Measurements from ENCODE around the gene SH3GL3. TPM values are rescaled to one million over a fixed set of nuclear protein-coding genes. Genes with fewer than 3 reads are reported as not detected.
A peak's percentile ranks its signal among the peaks of the same experiment; 100 is the strongest.

Gene SH3GL3
- total and polyA plus RNA-seq, 2 of the 8 experiments (the other 6 are each of a cell fraction or from before 2014, with no cell fraction given), result 14.1 to 19.1 TPM

GRCh38 chr15:83571820-83572707, 124.9 kb downstream of the SH3GL3 start:
- CTCF ChIA-PET (ENCODE audit: partially characterized antibody), result interaction anchor here (0.6 to 6.2 kb wide), 26 partner anchors 8 to 422 kb away, joined by 3 to 60 read pairs (median 4); partner anchors contain the start of gene SH3GL3
- Histone ChIP-seq H3K23ac (ENCODE audit: insufficient read length) (no peak overlapping the region), H3K79me1 (ENCODE audit: low read depth, low read length) (no peaks in the 10 kb centered on the region), H2BK5ac (ENCODE audit: low read depth, low read length) (no peak overlapping the region), H2AFZ (ENCODE audit: low read length) (no peak overlapping the region), H3K56ac (replicated peaks; ENCODE audit: insufficient read length, low read depth, low read length) (no peak overlapping the region), H3K18ac (ENCODE audit: extremely low read depth, low read length) (no peak overlapping the region), H3K4me1 (replicated peaks in 1 of 4; ENCODE audit: control insufficient read depth in 3 of 4, insufficient read depth in 4 of 4, low read length in 3 of 4) (no peaks in the 10 kb centered on the region), H4K91ac (replicated peaks; ENCODE audit: insufficient read length, low read length) (no peak overlapping the region), H4K8ac (ENCODE audit: extremely low read depth, insufficient read depth, low read length) (no peak overlapping the region), H3K36me3 (ENCODE audit: control insufficient read depth in 2 of 4, insufficient read depth in 4 of 4, low read length in 3 of 4) (no peaks in the 10 kb centered on the region), H3K27me3 (replicated peaks in 1 of 4; ENCODE audit: control insufficient read depth in 3 of 4, extremely low read depth in 1 of 4, insufficient read depth in 3 of 4, low read length in 3 of 4) (no peaks in the 10 kb centered on the region), H2BK20ac (ENCODE audit: low read length) (no peak overlapping the region), H2AK5ac (ENCODE audit: low read depth, low read length) (no peak overlapping the region), H3K4me3 (ENCODE audit: extremely low read depth in 1 of 4, insufficient read depth in 2 of 4, low read depth in 3 of 4, low read length in 4 of 4) (no peak overlapping the region), H3K79me2 (ENCODE audit: control insufficient read depth in 1 of 2, insufficient read depth in 2 of 2, low read length in 2 of 2) (no peaks in the 10 kb centered on the region), H3K23me2 (ENCODE audit: low read depth, low read length) (no peaks in the 10 kb centered on the region), H3K9me3 (ENCODE audit: insufficient read depth in 2 of 2, low read depth in 1 of 2, low read length in 1 of 2) (no peaks in the 10 kb centered on the region), H4K5ac (ENCODE audit: insufficient read length, low read depth, low read length) (no peak overlapping the region), H3K27ac (ENCODE audit: low read depth, low read length) (no peak overlapping the region), H2BK12ac (ENCODE audit: low read depth, low read length) (no peak overlapping the region), H4K20me1 (replicated peaks in 1 of 2; ENCODE audit: control insufficient read depth in 1 of 2, insufficient read depth in 2 of 2, low read length in 2 of 2) (peaks cover 0 to 2% of the 10 kb centered on the region in 2 experiments), H3K14ac (ENCODE audit: insufficient read length) (no peak overlapping the region), H3K9ac (replicated peaks in 1 of 4; ENCODE audit: extremely low read depth in 1 of 4, low read depth in 3 of 4, low read length in 3 of 4) (no peak overlapping the region), H3K4me2 (ENCODE audit: insufficient read depth in 1 of 2, low read depth in 2 of 2, low read length in 2 of 2) (no peak overlapping the region), H3K4ac (replicated peaks; ENCODE audit: insufficient read length, low read depth, low read length) (no peak overlapping the region), H2BK120ac (replicated peaks; ENCODE audit: low read depth, low read length) (no peak overlapping the region), H2BK15ac (ENCODE audit: low read length) (no peak overlapping the region)
- FAIRE-seq (peak; percentile 60), DNase-seq (ENCODE audit: low read depth in 1 of 2, low spot score in 2 of 2) (peak in 1 of 2 experiments; percentile 53)
- 68% methylated on average over 10 of the region's 10 CpGs; no CpG with 5 or more reads in 1 of the 2 experiments for WGBS, 2 experiments (ENCODE audit: extremely low coverage in 1 of 2, insufficient coverage in 1 of 2, insufficient read length in 1 of 2, insufficient replicate concordance in 2 of 2, low coverage in 1 of 2, low lambda C conversion rate in 2 of 2, missing lambda C conversion rate in 1 of 2)
- TF ChIP-seq RAD21 (IDR thresholded peaks at IDR 0.05 in 1 of 2, conservative IDR thresholded peaks at IDR 0.05 in 1 of 2; ENCODE audit: low read depth in 2 of 2, low read length in 2 of 2) (peak; percentile 56 to 70), POLR2A (IDR thresholded peaks at IDR 0.05; ENCODE audit: control extremely low read depth in 1 of 2, low read depth in 2 of 2, low read length in 2 of 2) (no peak), YY1 (IDR thresholded peaks at IDR 0.05; ENCODE audit: low read depth, low read length) (no peak), CTCF (IDR thresholded peaks at IDR 0.05; ENCODE audit: control extremely low read depth in 1 of 3, insufficient read depth in 1 of 3, low read depth in 1 of 3, low read length in 3 of 3) (peak in 2 of 3 experiments; percentile 55 to 56; a peak in 3 of 4 replicates)
- POLR2A ChIA-PET (ENCODE audit: partially characterized antibody), result interaction anchor here (1.2 kb wide), 1 partner anchor 11 kb away, joined by 3 read pairs; no protein-coding TSS in a partner anchor

All from H1 (cell line).